NCI-H146 treated with DMSO at 0.1 percent for 48 hours (cell line): ENCODE results near the gene NPAS3.

Experiments
- DNase-seq: peaks from one replicate; lab custom pipeline; 2025; ENCODE audit not compliant: unreplicated experiment; lab: John Stamatoyannopoulos, UW

Gene NPAS3

GRCh38 chr14:32940066-32940651 lies 1.5 kb downstream of the NPAS3 start:
- DNase-seq, result peak; percentile 5

- DNase-seq, result no peak
Measured at GRCh38 chr14:32940711-32941667, 2.3 kb downstream of the NPAS3 start.

- no peak for DNase-seq
Measured at GRCh38 chr14:32941668-32942065, 3.0 kb downstream of the NPAS3 start.

DNA sequence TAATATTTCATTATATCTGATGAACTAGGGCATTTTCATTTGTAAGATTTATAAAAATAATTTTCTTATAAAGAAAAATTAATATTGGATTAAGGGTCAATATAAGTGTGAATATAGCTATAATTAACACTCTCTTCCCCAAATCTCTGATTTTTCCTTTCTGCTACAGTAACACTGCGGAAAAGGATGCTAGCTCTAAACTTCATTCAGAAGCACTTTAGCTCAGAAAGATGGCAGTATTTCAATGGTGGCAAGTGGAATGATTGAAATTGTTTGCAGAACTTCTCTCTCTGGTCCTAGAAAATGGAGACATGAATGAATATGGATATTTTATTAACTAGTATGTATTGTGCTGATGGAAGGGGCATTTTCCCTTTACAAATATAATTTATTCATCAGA lies 8.4 kb downstream of the NPAS3 start:
- no peak for DNase-seq

GRCh38 chr14:32947792-32948191 lies 9.1 kb downstream of the NPAS3 start:
- no peak for DNase-seq

GRCh38 chr14:32950584-32950983 lies 11.9 kb downstream of the NPAS3 start:
- DNase-seq, result no peak

GRCh38 chr14:32967421-32967820 lies 28.7 kb downstream of the NPAS3 start:
- no peak for DNase-seq

DNA sequence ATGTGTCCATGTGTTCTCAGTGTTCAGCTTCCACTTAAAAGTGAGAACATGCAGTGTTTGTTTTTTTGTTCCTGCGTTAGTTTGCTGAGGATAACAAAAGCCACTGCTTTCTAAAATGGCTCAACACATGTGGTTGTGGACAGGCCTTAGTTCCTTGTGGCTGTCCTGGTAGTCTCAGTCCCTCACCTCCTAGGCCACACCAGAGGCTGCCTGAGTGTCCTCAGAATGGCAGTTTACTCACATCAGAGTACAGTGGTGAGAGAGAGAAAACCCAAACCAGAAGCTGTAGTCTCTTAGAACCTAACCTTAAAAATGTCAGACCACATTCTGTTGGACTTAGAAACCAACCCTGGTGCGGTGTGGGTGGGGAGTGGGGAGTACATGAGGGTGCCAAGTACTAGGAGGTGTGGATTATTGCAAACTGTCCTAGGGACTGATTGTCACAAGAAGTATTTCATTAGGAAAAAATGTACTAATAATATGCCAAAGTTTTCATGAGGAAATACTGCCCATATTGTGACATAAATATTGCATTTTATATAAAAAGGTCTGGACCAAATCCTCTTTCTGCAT lies 30.4 kb downstream of the NPAS3 start:
- DNase-seq, result no peak

DNA sequence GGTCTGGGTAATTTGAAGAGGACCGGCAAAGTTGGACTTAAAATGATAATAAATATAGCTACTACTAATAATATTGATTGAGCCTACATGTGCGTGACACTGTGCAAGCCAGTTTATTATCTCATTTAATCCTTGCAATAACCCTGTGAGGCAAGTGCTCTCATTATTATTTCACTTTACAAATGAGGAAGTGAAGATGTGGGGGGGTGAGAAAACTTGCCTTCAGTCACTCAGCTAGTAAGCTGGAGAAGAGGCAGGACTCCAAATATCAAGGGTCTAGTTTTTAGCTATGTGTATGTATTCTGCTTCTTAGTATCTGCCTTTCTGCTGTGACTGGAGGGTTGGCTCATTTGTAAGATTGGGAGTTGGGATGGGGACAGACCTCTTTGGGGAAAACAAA lies 39.2 kb downstream of the NPAS3 start:
- no peak for DNase-seq

DNA sequence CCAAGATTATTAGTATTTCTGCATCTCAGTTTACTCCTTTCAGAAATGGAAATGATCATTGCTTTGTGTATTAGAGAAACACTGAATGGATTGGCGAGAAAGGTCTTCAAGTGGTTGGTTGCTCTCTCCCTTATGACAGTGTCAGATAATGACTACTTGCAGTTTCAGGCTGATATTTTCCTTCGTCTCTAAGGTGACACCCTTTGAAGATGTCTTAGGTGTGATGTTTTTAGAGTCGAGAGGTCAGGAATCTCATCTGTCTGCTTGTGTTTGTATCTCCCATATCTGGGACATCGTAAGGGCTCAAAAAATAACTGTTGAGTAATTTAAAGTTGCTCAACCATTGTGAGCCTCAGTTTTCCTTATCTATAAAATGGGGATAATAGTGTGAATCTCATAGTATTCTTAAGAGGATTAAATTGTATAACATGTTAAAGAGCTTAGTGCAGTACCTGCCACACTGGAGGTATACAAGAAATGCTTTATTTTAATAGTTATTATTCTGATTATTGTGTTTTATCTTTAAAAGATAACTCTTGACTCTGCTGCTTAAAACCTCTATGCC lies 40.1 kb downstream of the NPAS3 start:
- DNase-seq, result no peak

- no peak for DNase-seq
Measured at GRCh38 chr14:32980178-32980901, 41.7 kb downstream of the NPAS3 start.

DNA sequence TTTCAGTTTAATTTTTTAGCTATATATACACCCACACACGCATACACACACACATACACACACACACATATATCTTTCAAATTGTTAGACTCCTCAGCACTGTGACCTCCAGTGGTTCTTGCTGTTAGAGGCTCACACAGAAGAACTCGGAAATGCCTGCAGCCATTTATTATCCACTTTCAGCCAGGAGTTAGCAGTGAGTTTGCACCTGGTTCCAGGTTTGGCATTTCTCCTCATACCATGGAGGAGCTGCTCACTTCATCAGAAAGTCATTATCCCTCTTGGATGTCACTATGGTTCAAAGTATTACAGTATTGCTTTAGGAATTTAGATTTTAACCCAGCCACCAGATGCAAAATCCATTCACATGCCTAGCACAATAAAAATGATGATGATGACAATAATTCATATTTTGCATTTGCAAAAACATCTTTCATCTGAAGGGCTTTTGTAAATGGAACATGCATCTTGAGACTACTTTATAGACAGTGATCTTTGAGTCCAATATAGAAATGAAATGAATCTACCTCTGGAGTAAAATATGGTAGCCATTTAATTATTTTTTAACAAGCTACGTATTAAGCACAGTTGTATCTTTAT lies 42.3 kb downstream of the NPAS3 start:
- no peak for DNase-seq

- no peak for DNase-seq
Measured at GRCh38 chr14:32984241-32984930, 45.7 kb downstream of the NPAS3 start.

GRCh38 chr14:32985866-32986265 lies 47.2 kb downstream of the NPAS3 start:
- DNase-seq, result no peak

DNA sequence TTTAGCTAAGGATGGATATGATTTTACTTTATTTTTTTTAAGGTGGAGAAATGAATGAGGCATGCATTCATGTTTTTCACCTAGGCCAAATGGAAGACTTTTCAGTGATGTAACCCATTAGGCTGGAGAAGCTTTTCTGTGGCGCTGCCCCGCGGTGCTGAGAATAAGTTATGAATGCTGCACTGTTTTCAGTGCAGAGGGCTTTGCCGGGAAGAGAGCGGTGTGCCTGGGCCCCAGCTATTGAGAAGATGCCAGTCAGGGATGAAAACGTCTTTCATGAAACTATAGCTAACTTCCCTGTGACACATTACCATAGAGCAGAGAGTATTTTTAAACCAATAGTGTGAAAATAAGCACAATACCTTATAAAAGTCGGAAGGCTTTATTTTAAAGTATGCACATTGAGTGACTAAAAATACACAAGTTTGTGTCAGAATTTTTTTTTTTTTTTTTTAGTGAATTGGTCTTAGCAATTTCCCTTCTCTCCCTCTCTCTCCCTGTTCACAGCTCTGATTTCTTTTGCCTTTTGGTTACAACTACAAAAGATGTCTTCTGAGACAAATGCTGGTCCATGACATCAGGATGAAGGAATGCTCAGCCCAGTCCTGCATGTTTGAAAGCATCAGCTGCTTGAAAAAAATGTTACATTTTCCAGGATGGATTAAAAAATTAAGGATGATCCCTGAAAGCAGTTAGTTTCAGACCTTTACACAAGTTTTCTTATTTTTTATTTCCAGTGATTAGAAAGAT lies 48.3 kb downstream of the NPAS3 start:
- DNase-seq, result no peak

DNA sequence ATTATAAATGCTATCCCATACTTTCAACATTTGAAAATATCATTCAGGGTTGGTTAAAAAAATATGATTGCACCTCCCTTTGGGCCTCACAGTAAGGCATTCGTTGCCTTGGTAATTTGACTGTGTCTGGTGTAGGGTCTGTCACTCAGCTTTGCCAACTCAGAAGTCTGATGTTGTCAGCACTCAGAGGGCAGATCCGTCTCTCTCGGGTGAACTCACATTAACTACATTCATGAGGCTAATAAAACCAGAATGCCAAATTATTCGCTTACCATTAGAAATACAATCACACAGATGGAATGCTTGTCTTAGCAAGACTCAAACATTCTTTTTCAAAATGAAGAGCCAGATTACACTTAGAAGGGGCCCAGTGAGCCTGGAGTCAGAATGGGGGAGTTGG lies 53.0 kb downstream of the NPAS3 start:
- DNase-seq, result no peak

DNA sequence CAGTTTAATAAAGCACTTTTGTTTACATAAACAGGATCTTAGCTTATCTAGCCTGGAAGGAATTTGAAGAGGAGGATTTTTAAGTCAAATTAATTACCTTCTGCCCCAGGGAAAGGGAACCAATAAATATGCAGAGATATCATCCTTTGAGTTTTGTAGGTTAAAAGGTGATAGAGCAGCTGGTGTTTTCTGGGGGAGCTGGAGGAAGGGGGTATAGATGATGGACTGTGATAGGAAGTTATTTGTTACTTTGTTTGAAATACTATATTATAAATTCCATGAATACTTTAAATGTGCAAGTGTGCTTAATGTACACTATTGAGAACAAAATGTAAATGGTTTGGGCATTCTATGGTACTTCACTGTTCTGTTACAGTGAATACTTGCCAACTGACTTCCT lies 55.2 kb downstream of the NPAS3 start:
- DNase-seq, result no peak

DNA sequence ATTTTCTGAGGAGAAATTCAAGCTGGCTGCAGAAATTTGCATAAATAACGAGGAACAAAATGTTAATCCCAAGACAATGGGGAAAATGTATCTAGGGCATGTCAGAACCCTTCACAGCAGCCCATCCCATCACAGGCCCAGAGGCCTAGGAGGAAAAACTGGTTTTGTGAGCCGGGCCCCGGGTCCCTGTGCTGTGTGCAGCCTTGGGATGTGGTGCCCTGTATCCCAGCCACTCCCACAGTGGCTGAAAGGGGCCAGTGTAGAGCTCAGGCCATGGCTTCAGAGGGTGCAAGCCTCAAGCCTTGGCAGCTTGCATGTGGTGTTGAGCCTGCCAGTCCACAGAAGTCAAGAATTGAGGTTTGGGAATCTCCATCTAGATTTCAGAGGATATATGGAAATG lies 57.7 kb downstream of the NPAS3 start:
- no peak for DNase-seq

DNA sequence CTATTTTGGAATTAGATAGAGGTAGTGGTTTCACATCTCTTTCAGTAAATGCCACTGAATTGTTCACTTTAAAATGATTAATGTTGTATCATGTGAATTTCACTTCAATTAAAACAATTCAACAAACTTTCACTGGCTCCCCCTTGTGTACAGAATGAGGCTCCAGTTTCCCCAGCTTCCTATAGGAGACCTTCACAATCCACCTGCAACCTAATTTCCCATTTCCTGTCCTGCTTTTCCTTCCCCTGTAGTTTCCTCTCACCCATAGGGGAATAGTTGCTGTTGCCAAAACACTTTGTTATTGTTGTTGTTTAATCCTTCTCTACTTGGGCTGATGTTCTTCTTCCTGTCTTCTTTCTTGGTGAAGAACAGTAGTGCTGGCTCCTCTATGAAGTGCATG lies 59.8 kb downstream of the NPAS3 start:
- DNase-seq, result no peak

DNA sequence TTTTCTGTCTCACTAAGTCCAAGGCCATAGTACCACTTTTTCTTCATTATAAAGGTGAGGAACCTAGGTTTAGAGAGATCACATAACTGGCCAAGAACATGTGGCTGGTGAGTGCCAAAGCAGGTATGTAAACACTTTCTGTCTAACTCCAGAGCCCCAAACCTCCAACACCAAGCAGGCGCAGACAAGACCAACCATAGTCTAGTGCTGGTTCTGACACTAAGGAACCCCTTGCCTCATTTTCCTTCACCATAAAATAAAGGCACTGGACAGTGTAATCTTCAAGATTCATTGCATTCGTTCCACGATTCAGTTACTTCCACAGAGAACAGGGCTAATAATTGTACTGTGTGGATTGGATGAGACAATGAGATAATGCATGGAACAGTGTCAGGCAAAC lies 71.0 kb downstream of the NPAS3 start:
- no peak for DNase-seq
